Stimulated activated CD4-positive, alpha-beta T cell treated with anti-CD3 and anti-CD28 coated beads, Interleukin-2, amount 100 ng/mL, for 24 hours (primary cell): ENCODE data around the gene CA6.
"Not testable (repeated sequence)": the region's sequence is repeated elsewhere in the genome, so short reads cannot be mapped to it uniquely, and the experiment has no call there.

Experiments used
- DNase-seq, 2 donors: peaks; one replicate each; pipeline ENCODE4 v3.0.0-alpha.2; 2020

The CA6 gene

DNA sequence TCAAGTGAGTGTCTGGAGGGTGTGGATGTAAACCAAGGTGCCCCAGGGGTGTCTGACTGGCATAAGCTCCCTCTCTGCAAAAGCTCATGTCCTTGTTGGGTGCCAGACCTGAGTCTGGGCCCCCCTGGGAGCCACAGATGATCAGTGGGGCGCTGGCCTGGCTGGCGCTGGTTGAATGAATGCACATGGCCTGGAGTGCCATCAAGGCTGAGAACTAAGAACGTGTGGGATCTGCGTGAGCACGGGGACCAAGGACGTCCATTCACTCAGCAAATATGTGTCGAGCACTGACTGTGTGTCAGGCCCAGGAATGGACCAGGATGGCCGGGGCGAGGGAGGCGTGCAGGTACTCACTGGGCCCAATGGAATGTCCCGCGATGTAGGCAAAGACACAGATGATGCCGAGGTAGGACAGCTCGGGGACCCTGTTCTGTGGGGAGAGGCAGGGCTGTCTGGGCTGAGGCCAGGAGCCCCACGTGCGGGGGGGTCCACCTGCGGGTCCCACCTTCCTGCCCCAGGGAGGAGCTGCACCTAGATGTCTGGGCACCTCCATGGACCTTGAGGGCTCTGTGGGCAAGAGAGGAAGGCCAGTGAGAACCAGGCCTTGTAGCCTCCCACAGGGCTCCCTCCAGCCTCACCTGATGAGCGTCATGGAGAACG, 61.4 kb downstream of the CA6 start:
- no peak for DNase-seq

DNA sequence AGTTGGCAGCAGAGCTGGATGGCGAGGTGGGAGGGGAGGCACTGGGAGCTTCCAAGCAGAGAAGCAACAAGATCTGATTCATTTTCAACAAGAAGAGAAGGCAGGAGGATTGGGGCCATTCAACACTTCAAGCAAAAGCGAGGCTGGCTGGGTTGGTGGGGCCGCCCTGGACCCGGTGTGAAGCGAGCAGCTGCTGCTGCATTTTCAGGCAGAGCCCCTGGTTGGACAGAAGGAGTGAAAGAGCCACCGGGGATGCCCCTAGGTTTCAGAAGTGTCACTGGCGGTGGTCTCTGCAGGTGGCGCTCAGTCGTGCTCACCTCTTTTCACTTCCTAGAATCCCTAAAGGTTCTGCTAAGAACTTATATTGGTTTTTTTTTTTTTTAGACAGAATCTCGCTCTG, 62.6 kb downstream of the CA6 start:
- no peak for DNase-seq

DNA sequence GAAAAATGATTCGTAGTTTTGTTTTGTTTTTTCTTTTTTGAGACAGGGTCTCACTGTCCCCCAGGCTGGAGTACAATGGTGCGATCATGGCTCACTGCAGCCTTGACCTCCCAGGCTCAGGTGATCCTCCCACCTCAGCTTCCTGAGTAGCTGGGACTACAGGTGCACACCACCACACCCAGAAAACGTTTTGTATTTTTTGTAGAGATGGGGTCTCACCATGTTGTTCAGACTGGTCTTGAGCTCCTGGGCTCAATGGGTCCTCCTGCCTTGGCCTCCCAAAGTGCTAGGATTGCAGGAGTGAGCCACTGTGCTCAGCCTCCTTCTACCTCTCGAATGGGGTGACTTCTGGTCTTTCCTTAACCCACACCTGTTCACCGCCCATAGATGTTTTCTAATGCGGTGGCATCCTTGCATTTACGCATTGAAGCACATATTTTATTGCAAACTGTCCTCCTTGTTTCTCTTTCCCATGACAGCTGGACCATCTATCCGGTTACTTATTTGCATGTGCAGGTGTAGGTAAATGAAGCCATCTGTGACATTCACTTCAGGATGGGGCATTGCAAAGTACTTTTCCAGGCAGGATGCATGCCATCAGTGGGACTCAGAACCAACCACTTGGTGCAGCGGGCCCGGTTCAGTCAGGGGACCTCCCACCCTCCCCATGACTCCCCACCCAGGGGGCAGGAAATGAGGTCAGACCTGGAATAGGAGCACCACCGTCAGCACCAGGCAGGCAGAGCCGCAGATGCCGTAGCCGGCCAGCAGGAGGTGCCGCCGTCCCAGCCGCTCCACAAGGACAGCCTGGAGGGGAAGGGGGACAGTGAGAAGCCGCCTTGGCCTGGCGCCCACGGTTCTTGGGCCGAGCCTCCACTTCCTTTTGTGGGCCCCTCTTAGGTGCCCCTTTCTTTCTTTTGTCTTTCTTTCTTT, 64.0 kb downstream of the CA6 start:
- DNase-seq = peak in 1 of 2 donors; percentile 50

DNA sequence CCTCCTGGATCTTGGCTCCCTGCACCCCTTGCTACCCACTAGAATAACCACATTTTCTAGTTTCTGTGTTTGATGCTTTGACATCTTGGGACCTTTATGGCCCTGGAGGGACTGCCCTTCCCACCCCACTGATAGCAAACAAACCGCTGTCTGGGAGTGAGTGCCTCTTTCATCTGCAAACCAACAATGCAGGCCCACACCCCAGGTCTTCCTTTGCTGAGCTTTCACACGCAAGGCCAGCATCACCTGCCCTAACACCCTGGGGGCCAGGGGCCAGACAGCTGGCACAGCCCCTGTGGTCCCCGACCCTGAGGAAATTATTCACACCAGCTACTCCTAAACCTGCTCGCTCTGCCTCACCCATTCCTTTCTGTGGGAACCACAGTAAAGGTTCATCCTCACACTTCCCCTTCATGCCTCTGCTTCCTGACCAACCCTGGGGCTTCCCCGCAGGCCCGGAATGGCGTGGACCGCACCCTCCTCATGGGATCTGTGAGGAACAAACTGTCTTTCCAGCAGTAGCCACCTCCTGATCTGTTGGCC, 65.2 kb downstream of the CA6 start:
- no peak for DNase-seq

DNA sequence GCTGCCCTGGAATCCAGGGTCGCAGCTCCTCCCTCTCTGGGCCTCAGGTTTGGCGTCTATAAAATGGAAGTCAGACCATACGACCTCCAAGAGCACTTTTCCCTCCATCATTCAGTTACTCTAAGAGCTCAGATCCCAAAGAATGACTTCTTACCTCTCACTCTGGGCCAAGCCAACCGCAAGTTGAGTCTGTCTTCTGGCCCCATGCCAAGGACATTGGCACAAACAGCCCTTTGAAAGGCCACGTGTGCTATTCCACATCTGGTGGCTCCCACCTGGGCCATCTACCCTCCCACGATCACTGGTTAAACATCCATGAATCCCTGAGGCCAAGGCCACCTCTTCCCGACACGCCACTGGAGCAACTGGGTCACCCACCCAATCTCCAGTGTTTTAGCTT, 68.2 kb downstream of the CA6 start:
- DNase-seq = no peak

DNA sequence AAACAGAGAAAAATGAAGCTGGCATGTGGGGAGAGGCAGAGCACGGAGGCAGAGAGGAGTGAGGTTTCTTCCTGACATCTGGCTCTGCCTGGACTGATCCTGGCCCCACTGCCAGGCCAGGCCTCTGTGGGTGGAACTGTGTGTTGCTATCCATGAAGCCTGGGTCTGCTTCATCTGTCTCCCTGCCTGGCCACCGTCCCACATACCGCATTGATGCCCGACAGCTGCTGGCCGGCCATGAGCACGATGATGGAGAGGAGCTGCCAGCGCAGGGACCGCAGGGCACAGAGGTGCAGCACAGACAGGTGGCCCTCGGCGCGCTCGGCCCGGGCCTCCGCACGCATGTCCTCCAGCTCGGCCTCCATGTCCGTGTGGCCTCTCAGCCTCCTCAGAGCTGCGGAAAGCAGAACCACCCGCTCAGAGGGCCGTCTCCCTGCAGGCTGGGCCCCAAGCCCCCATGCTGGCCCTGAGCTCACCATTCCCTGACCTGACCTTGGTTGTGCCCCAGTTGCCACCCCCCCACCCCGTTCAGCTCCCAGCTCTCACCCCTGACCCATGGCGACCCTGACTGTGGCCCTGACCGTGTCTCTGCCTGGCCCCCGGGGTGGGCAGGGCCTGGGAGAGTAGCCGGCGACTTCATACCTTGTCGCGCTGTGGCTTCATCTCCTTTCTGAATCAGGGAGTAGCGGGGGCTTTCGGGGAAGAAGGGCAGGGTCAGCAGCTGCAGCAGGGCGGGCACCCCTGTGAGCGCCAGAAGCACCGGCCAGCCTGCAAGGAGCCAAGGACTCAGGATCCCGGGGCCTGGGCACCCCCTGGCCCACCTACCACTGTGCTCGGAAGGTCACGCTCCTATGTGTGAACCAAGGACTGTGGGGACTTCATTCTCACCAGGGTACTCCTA, 69.1 kb downstream of the CA6 start:
- DNase-seq = no peak

DNA sequence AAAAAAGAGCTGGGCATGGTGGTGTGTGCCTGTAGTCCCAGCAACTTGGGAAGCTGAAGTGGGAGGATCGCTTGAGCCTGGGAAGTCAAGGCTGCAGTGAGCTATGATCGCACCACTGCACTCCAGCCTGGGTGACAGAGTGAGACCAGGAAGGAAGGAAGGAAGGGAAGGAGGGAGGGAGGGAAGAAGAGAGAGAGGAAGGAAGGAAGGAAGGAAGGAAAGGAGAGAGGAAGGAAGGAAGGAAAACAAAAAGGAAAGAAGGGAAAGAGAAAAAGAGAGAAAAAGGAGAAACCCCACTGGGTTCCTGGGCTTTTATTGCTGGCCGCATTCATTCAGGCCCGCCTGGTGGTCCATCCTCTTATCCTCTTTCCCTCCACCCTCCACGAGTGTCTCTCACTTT, 70.8 kb downstream of the CA6 start:
- DNase-seq = no peak

DNA sequence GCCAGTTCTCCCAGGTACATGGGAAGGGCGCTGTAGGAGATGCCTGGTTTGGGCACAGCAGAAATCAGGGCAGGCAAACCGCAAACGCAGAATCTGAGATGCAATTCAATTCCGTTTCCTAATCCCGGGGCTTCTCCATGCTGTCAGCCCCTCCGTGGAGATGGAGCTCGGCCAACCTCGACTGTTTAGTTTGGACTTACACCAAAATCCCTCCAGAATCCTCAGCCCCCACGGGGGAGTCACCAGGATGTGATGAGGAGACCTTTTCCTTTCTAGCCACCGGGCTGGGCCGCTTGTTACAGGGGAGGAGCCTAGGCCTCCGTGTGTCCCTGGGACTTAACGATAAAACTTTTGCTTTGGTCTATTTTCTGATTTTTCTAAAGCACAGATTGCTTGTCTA, 72.7 kb downstream of the CA6 start:
- DNase-seq = no peak

DNA sequence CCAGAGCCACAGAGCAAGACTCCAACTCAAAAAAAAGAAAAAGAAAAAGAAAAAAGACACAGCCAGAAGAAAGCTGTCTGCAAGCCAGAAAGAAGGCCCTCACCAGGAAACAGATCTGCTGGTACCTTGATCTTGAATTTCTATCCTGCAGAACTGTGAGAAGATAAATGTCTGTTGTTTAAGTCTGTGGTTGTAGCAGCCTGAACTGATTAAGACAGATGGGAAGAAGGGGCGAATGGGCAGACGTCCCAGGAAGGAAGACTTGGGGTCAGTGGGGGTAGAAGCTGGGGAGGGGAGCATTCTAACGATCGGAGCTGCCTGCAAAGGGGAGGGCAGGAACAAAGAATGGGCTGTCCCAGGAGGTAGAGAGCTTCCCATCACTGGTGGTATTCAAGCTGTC, 74.2 kb downstream of the CA6 start:
- no peak for DNase-seq

DNA sequence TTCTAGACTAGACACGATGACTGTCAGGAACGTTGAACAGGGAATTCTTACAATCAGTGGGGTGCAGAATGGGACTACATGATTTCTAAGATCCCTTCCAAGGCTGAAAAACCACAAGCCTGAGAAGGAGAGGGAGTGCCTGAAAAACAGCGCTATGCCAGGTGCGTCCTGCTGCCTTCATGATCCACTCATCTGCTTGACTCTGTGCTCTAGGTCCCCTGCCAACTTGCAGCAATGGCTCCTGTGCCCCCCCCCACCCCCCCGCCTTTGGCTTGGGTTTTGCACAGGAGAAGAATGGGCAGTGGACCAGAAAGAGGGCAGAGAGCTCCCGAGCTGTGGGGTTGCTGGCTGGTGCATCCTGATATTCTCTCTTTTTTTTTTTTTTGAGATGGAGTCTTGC, 74.6 kb downstream of the CA6 start:
- DNase-seq = no peak

DNA sequence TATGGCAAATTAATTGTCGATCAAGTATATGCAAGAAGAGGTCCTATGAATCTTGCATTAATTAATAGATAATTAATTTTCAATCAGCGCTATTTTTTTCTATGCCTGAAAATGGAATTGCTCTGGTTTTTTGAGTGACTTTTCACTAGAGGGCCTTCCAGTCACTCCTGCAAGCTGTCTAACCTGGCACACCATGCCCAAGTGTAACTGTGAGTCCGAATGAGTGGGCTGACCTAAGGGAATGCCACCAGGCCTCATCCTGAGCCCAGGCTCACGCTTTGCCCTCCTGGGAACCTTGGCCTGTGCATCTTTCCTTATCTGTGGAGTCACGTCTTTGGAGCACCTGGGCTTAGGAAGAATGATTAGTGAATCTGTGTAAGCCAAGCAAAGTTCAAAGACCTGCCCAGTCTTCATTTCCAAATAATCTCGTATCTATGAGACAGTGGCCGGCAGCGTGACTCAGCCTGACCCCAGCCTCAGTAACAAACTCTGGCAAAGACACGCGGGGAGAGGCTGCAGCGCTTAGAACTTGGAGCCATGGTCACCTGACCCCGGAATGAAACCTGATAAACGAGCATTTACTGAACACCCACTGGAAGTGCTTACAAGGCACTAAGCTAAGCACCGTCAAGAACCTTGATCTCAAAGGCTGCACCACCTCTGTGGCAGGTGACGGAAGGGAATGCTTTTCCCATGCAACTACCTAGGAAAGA, 76.5 kb downstream of the CA6 start:
- DNase-seq = not testable (repeated sequence)

DNA sequence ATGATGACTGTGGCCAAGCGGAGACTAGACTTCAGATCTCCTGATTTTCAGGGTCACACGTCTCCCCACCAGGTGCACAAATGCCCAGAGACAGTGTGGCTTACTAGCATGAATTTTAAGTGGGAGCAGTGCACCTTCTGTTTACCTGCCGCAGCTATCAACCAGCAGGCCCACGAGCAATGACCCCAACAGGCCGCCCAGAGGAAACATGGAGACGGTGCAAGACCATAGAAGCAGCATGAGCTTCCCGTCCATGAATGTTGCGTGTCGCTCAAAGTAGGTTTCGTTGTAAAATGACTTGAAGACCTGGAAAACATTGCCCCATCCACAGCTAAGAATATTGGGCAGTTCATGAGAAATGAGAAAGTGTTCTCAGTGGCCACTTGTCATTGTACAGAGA, 77.1 kb downstream of the CA6 start:
- no peak for DNase-seq
